K562 (cell line): ENCODE data around the gene TGM3.

Experiments used
- BDP1 ChIP-seq: IDR thresholded peaks from 3 replicates; pipeline ENCODE4 v1.6.1; 2011; ENCODE audit not compliant: insufficient read length, insufficient read depth
- CBX8 ChIP-seq: fragments of 200-600 bp; sonication (generic); IDR thresholded peaks from 2 replicates; pipeline ENCODE4 v1.6.1; 2012; ENCODE audit warnings: borderline replicate concordance, mixed run types, low read depth, mild to moderate bottlenecking, moderate library complexity, mixed read lengths, low read length, control low read depth, inconsistent platforms; ENCODE audit not compliant: poor library complexity, severe bottlenecking; ENCODE audit errors: extremely low read depth
- CTCF ChIP-seq, 3 experiments: IDR thresholded peaks in 2 of 3; conservative IDR thresholded peaks in 1 of 3; 2 replicates each; pipeline ENCODE4 v1.5.1; 2011 to 2012; ENCODE audit warnings: low read length in 3 of 3, mild to moderate bottlenecking in 3 of 3, control low read depth in 2 of 3, improper control_type of control experiment in 1 of 3, inconsistent platforms in 1 of 3, low read depth in 1 of 3, mixed read lengths in 1 of 3, moderate library complexity in 1 of 3; ENCODE audit not compliant: insufficient read depth in 2 of 3
- E2F5 ChIP-seq: sonication (generic); formaldehyde crosslinking; IDR thresholded peaks from 2 replicates; pipeline ENCODE4 v1.8.0; 2022; ENCODE audit warnings: mild to moderate bottlenecking, missing genetic modification reagents
- FOXA1 ChIP-seq: fragments of 450-650 bp; IDR thresholded peaks from 2 replicates; pipeline ENCODE4 v1.6.1; 2016; ENCODE audit warnings: mild to moderate bottlenecking, borderline replicate concordance
- POLR2A ChIP-seq: fragments of 450-650 bp; conservative IDR thresholded peaks from 2 replicates; pipeline ENCODE4 v1.6.1; 2016
- RAD21 ChIP-seq, 2 experiments: fragments of 250-450 bp in 1 of 2; fragments of 450-650 bp in 1 of 2; sonication (Bioruptor Pico) in 1 of 2; formaldehyde crosslinking in 1 of 2; IDR thresholded peaks in 1 of 2; conservative IDR thresholded peaks in 1 of 2; 2 replicates each; pipeline versions ENCODE4 v1.4.0 to v1.8.0; 2020 to 2022; ENCODE audit warnings: mild to moderate bottlenecking in 2 of 2, moderate library complexity in 1 of 2
- TBP ChIP-seq: optimal IDR thresholded peaks from 2 replicates; pipeline ENCODE3; 2011; ENCODE audit warnings: low read depth, low read length, improper control_type of control experiment
- ZNF184 ChIP-seq: sonication (generic); formaldehyde crosslinking; IDR thresholded peaks from 2 replicates; pipeline ENCODE4 v1.5.0; 2020; ENCODE audit warnings: missing genetic modification reagents
- ZNF263 ChIP-seq: sonication (generic); formaldehyde crosslinking; IDR thresholded peaks from 2 replicates; pipeline ENCODE4 v1.8.0; 2022; ENCODE audit warnings: mild to moderate bottlenecking, missing genetic modification reagents, borderline replicate concordance
- TF ChIP-seq, protein P1 (sequence below), 2 experiments: fragments of 450-650 bp; formaldehyde crosslinking in 1 of 2; IDR thresholded peaks; 2 replicates each; pipeline versions ENCODE4 v1.4.0 to v1.6.1; 2014 to 2020; ENCODE audit warnings: mild to moderate bottlenecking in 2 of 2, borderline replicate concordance in 1 of 2, low read depth in 1 of 2

GRCh38 chr20:2248837-2249236 is 47.0 kb upstream of the TGM3 start:
- TF ChIP-seq POLR2A (no peak), FOXA1 (no peak), ZNF184 (CRISPR knock-in tag) (no peak), E2F5 (CRISPR knock-in tag) (no peak), RAD21 (CRISPR knock-in tag; conservative IDR thresholded peaks at IDR 0.05 in 1 of 2, IDR thresholded peaks at IDR 0.05 in 1 of 2) (no peak), CTCF (IDR thresholded peaks at IDR 0.05 in 2 of 3, conservative IDR thresholded peaks at IDR 0.05 in 1 of 3; ENCODE audit: insufficient read depth in 2 of 3, low read depth in 1 of 3, low read length in 3 of 3) (no peak), BDP1 (no peak), CBX8 (no peak), TBP (no peak), ZNF263 (CRISPR knock-in tag) (no peak)
- TF ChIP-seq, protein P1, sequence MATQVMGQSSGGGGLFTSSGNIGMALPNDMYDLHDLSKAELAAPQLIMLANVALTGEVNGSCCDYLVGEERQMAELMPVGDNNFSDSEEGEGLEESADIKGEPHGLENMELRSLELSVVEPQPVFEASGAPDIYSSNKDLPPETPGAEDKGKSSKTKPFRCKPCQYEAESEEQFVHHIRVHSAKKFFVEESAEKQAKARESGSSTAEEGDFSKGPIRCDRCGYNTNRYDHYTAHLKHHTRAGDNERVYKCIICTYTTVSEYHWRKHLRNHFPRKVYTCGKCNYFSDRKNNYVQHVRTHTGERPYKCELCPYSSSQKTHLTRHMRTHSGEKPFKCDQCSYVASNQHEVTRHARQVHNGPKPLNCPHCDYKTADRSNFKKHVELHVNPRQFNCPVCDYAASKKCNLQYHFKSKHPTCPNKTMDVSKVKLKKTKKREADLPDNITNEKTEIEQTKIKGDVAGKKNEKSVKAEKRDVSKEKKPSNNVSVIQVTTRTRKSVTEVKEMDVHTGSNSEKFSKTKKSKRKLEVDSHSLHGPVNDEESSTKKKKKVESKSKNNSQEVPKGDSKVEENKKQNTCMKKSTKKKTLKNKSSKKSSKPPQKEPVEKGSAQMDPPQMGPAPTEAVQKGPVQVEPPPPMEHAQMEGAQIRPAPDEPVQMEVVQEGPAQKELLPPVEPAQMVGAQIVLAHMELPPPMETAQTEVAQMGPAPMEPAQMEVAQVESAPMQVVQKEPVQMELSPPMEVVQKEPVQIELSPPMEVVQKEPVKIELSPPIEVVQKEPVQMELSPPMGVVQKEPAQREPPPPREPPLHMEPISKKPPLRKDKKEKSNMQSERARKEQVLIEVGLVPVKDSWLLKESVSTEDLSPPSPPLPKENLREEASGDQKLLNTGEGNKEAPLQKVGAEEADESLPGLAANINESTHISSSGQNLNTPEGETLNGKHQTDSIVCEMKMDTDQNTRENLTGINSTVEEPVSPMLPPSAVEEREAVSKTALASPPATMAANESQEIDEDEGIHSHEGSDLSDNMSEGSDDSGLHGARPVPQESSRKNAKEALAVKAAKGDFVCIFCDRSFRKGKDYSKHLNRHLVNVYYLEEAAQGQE (IDR thresholded peaks at IDR 0.05; ENCODE audit: borderline replicate concordance), result no peak
- TF ChIP-seq, protein P1 (CRISPR knock-in tag; IDR thresholded peaks at IDR 0.05; ENCODE audit: low read depth), result no peak
